Peyer's patch (tissue), 4 donors: ENCODE data around the gene ESF1. TPM values are rescaled to one million over a fixed set of nuclear protein-coding genes. Genes with fewer than 3 reads are reported as not detected.
A peak's percentile ranks its signal among the peaks of the same experiment; 100 is the strongest.

ENCODE experiments used
- DNase-seq, 3 donors: peaks; one replicate each; pipeline ENCODE4 v3.0.0-alpha.2; 2017 to 2019
- H3K27ac ChIP-seq, 4 donors: fragments of 200-600 bp; sonication (generic); one replicate each; pipeline ENCODE4 v1.5.1; 2016 to 2019
- H3K27me3 ChIP-seq, 2 donors: fragments of 200-600 bp; sonication (generic); one replicate each; pipeline ENCODE4 v1.5.1; 2019
- H3K36me3 ChIP-seq, 3 donors: fragments of 200-600 bp; sonication (generic); one replicate each; pipeline ENCODE4 v1.5.1; 2016 to 2019
- H3K4me1 ChIP-seq, 4 donors: fragments of 200-600 bp; sonication (generic); one replicate each; pipeline ENCODE4 v1.5.1; 2016 to 2019
- H3K4me3 ChIP-seq, 4 donors: fragments of 200-600 bp; sonication (generic); 1 replicate in 3 of 4; 2 replicates in 1 of 4; pipeline ENCODE4 v1.5.1; 2016 to 2019; ENCODE audit warnings: mild to moderate bottlenecking in 1 of 4
- H3K9me3 ChIP-seq, 4 donors: fragments of 200-600 bp; sonication (generic); one replicate each; pipeline ENCODE4 v1.5.1; 2016 to 2019; ENCODE audit warnings: mild to moderate bottlenecking in 1 of 4
- POLR2A ChIP-seq, 2 donors: fragments of 450-650 bp; IDR thresholded peaks; one replicate each; pipeline ENCODE4 v1.5.1; 2017; ENCODE audit warnings: antibody characterized with exemption in 2 of 2, mild to moderate bottlenecking in 2 of 2, moderate library complexity in 2 of 2
- total RNA-seq, 4 donors: library from RNA; depleted of rRNA; stranded (reverse); fragments of >200 nt; gene quantifications; one replicate each; pipeline ENCODE4 v1.1.0, GENCODE V29; 2016
- TF ChIP-seq, protein P1 (sequence below), 6 experiments: fragments of 450-650 bp in 4 of 6; fragments of 200-600 bp in 2 of 6; sonication (generic) in 1 of 6; IDR thresholded peaks; one replicate each; pipeline ENCODE4 v1.5.1; 2017 to 2019; ENCODE audit warnings: antibody characterized with exemption in 6 of 6, mild to moderate bottlenecking in 3 of 6, moderate library complexity in 1 of 6

The ESF1 gene
- total RNA-seq, 4 donors from 2014 or later, result 7.9 to 26.4 (median 9.6) TPM

DNA sequence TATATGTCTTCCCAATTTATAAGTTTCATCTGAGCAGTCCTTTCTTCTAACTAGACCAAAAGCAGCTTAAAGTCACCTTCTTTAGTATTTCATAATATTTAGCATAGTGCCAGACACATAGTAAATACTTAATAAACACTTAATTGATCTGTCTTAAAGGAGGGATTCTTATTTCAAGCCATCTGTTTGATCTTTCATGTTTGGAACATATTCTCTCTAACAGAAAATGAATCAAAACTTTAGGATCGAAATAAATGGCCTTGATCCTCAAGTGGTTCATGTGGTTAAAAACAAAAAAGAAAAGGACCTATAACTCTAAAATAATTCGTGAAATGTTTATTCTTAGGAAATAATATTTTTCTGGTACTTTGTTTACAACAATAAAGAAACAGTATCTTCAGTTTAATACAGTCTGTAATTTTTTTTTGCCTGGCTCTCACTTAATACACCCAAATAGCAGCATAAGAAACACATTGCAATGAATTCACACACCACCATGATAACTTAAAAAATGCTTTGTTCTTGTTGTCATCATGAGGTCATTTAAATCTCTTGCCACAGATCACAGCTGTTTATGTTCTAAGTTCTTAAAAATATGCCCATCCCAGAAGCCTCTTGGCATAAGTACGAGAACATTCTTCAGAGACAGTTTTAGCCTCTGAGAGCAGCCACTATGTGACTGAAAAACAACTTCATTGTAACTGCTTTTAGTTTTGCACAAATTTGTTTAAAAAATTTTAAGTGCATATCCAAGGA, 48.1 kb downstream of the ESF1 start:
- Histone ChIP-seq H3K27ac (peak overlapping the region in 2 of 4 donors; percentile 2 to 49), H3K9me3 (no peaks in the 10 kb centered on the region), H3K27me3 (no peaks in the 10 kb centered on the region), H3K4me1 (no peaks in the 10 kb centered on the region), H3K36me3 (peaks cover 0 to 18% (median 0%) of the 10 kb centered on the region in 3 donors), H3K4me3 (no peak overlapping the region)
- no peak for DNase-seq
- TF ChIP-seq, protein P1, sequence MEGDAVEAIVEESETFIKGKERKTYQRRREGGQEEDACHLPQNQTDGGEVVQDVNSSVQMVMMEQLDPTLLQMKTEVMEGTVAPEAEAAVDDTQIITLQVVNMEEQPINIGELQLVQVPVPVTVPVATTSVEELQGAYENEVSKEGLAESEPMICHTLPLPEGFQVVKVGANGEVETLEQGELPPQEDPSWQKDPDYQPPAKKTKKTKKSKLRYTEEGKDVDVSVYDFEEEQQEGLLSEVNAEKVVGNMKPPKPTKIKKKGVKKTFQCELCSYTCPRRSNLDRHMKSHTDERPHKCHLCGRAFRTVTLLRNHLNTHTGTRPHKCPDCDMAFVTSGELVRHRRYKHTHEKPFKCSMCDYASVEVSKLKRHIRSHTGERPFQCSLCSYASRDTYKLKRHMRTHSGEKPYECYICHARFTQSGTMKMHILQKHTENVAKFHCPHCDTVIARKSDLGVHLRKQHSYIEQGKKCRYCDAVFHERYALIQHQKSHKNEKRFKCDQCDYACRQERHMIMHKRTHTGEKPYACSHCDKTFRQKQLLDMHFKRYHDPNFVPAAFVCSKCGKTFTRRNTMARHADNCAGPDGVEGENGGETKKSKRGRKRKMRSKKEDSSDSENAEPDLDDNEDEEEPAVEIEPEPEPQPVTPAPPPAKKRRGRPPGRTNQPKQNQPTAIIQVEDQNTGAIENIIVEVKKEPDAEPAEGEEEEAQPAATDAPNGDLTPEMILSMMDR (IDR thresholded peaks at IDR 0.05), result no peak

GRCh38 chr20:13735826-13736225, 48.9 kb downstream of the ESF1 start:
- Histone ChIP-seq H3K27ac (peak overlapping the region in 1 of 4 donors; percentile 2), H3K4me1 (no peaks in the 10 kb centered on the region), H3K36me3 (peaks cover 0 to 19% (median 0%) of the 10 kb centered on the region in 3 donors), H3K4me3 (no peak overlapping the region), H3K9me3 (no peaks in the 10 kb centered on the region), H3K27me3 (no peaks in the 10 kb centered on the region)
- no peak for DNase-seq
- TF ChIP-seq POLR2A (IDR thresholded peaks at IDR 0.05), result no peak
- TF ChIP-seq, protein P1 (IDR thresholded peaks at IDR 0.05), result no peak

DNA sequence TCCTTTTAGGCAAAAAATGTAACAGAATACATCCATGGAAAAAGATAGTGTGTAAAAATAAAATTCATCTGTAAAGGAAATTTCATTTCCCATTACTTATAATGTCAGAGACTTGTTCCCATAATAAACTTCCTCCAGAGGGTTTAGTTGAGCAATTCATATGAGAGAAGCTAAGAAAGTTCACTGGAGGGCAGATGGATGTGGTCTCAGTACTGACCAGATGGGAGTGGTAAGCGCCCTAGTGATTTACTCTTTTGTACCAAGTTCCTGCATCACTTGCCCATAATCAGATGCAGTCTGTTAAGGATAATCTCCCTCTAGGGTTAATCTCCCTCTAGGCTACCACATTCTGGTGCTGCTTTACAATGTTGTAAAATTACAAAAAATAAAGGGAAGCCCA, 61.7 kb downstream of the ESF1 start:
- H3K4me1 ChIP-seq, result no peaks in the 10 kb centered on the region
- no peaks in the 10 kb centered on the region for H3K9me3 ChIP-seq
- peaks cover 0 to 15% (median 0%) of the 10 kb centered on the region in 3 donors for H3K36me3 ChIP-seq
- H3K4me3 ChIP-seq, result no peak overlapping the region
- TF ChIP-seq, protein P1 (IDR thresholded peaks at IDR 0.05), result no peak
- TF ChIP-seq POLR2A (IDR thresholded peaks at IDR 0.05), result no peak
- no peak overlapping the region for H3K27ac ChIP-seq
- H3K27me3 ChIP-seq, result no peaks in the 10 kb centered on the region
- DNase-seq, result no peak

DNA sequence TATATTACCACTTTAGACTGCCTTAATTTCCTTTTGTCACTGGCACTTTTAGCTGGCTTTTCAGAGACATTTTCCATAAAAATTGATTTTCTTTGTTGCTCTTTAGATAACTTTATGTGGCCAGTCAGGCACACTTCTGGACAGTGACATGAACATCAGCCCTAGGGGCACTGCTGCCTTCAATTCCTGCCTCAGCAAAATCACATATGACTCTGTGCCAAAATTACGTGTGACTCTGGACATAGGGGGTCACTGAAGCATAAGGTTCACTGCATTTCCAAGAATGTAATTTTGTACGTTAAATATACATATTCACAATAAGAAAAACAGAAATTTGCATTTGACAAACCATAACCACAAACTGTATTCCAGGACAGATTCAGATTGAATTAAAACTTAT, 66.5 kb downstream of the ESF1 start:
- H3K36me3 ChIP-seq, result peaks cover 0 to 32% (median 0%) of the 10 kb centered on the region in 3 donors
- no peaks in the 10 kb centered on the region for H3K27me3 ChIP-seq
- DNase-seq, result no peak
- no peak overlapping the region for H3K4me3 ChIP-seq
- TF ChIP-seq, protein P1 (IDR thresholded peaks at IDR 0.05), result no peak
- TF ChIP-seq POLR2A (IDR thresholded peaks at IDR 0.05), result no peak
- H3K9me3 ChIP-seq, result no peaks in the 10 kb centered on the region
- H3K27ac ChIP-seq, result no peak overlapping the region
- H3K4me1 ChIP-seq, result no peaks in the 10 kb centered on the region

- no peaks in the 10 kb centered on the region for H3K9me3 ChIP-seq
- DNase-seq, result no peak
- no peaks in the 10 kb centered on the region for H3K27me3 ChIP-seq
- no peak overlapping the region for H3K27ac ChIP-seq
- peaks cover 0 to 32% (median 0%) of the 10 kb centered on the region in 3 donors for H3K36me3 ChIP-seq
- TF ChIP-seq POLR2A (IDR thresholded peaks at IDR 0.05), result no peak
- TF ChIP-seq, protein P1 (IDR thresholded peaks at IDR 0.05), result no peak
- H3K4me3 ChIP-seq, result no peak overlapping the region
- no peaks in the 10 kb centered on the region for H3K4me1 ChIP-seq
Measured at GRCh38 chr20:13717631-13718044, 67.1 kb downstream of the ESF1 start.
